Neuronal stem cell (in vitro differentiated cells): ENCODE measurements around the gene SUPT7L.

Source experiments
- DNase-seq: peaks from one replicate; pipeline ENCODE4 v3.0.0-alpha.2; 2013; ENCODE audit warnings: low spot score
- H2AFZ ChIP-seq: one replicate; pipeline ENCODE4 v1.6.1; 2013; ENCODE audit warnings: mild to moderate bottlenecking, low read length, inconsistent platforms
- H2AK5ac ChIP-seq: 2 replicates; pipeline ENCODE4 v1.6.1; 2013; ENCODE audit warnings: low read depth, mild to moderate bottlenecking, inconsistent platforms, low read length, moderate library complexity, mixed read lengths
- H2BK120ac ChIP-seq: 2 replicates; pipeline ENCODE4 v1.6.1; 2013; ENCODE audit warnings: low read depth, mild to moderate bottlenecking, inconsistent platforms, low read length, moderate library complexity, mixed read lengths
- H2BK12ac ChIP-seq: one replicate; pipeline ENCODE4 v1.6.1; 2013; ENCODE audit warnings: low read length, inconsistent platforms
- H2BK15ac ChIP-seq: 2 replicates; pipeline ENCODE4 v1.6.1; 2013; ENCODE audit warnings: mild to moderate bottlenecking, low read length, inconsistent platforms, mixed read lengths
- H2BK5ac ChIP-seq: one replicate; pipeline ENCODE4 v1.6.1; 2013; ENCODE audit warnings: inconsistent platforms, mild to moderate bottlenecking, low read length, moderate library complexity
- H3K14ac ChIP-seq: one replicate; pipeline ENCODE4 v1.6.1; 2013; ENCODE audit warnings: low read length, inconsistent platforms
- H3K18ac ChIP-seq: 2 replicates; pipeline ENCODE4 v1.6.1; 2013; ENCODE audit warnings: low read length, inconsistent platforms
- H3K23ac ChIP-seq: 2 replicates; pipeline ENCODE4 v1.6.1; 2013; ENCODE audit warnings: low read depth, mild to moderate bottlenecking, mixed read lengths, low read length, inconsistent platforms; ENCODE audit not compliant: poor library complexity
- H3K27ac ChIP-seq: replicated peaks from 3 replicates; pipeline ENCODE4 v1.5.1; 2013; ENCODE audit warnings: low read length, inconsistent platforms
- H3K27me3 ChIP-seq, 3 experiments: 2 replicates each; pipeline ENCODE4 v1.6.1; 2013; ENCODE audit warnings: low read length in 3 of 3, mild to moderate bottlenecking in 2 of 3, inconsistent platforms in 1 of 3, low read depth in 1 of 3, mixed read lengths in 1 of 3, moderate library complexity in 1 of 3; ENCODE audit not compliant: control insufficient read depth in 3 of 3, insufficient read depth in 3 of 3
- H3K36me3 ChIP-seq, 2 donors: replicated peaks in 1 of 2; 2 replicates each; pipeline ENCODE4 v1.6.1; 2013; ENCODE audit warnings: low read length in 2 of 2; ENCODE audit not compliant: control insufficient read depth in 2 of 2, insufficient read depth in 2 of 2
- H3K4ac ChIP-seq: 2 replicates; pipeline ENCODE4 v1.6.1; 2013; ENCODE audit warnings: inconsistent platforms, mild to moderate bottlenecking, low read length, moderate library complexity
- H3K4me1 ChIP-seq, 2 donors: 1 replicate in 1 of 2; 2 replicates in 1 of 2; pipeline ENCODE4 v1.6.1; 2013; ENCODE audit warnings: low read length in 2 of 2, low read depth in 1 of 2; ENCODE audit not compliant: control insufficient read depth in 2 of 2, insufficient read depth in 1 of 2
- H3K4me2 ChIP-seq: one replicate; pipeline ENCODE4 v1.6.1; 2013; ENCODE audit warnings: mild to moderate bottlenecking, low read length, inconsistent platforms; ENCODE audit not compliant: insufficient read depth, poor library complexity, severe bottlenecking
- H3K4me3 ChIP-seq, 2 donors: 2 replicates each; pipeline ENCODE4 v1.5.1; 2013; ENCODE audit warnings: low read length in 2 of 2, mild to moderate bottlenecking in 2 of 2, inconsistent platforms in 1 of 2, moderate library complexity in 1 of 2
- H3K79me1 ChIP-seq: one replicate; pipeline ENCODE4 v1.6.1; 2013; ENCODE audit warnings: low read depth, mild to moderate bottlenecking, inconsistent platforms, low read length, moderate library complexity
- H3K9ac ChIP-seq: one replicate; pipeline ENCODE4 v1.6.1; 2013; ENCODE audit warnings: mild to moderate bottlenecking, low read depth, low read length, inconsistent platforms; ENCODE audit not compliant: poor library complexity
- H3K9me3 ChIP-seq, 2 donors: replicated peaks in 1 of 2; 2 replicates each; pipeline versions ENCODE3 to v1.6.1; 2013; ENCODE audit warnings: low read length in 2 of 2, mild to moderate bottlenecking in 2 of 2, inconsistent platforms in 1 of 2, low read depth in 1 of 2, mixed read lengths in 1 of 2, moderate library complexity in 1 of 2; ENCODE audit not compliant: control insufficient read depth in 2 of 2, insufficient read depth in 1 of 2
- H4K8ac ChIP-seq: one replicate; pipeline ENCODE4 v1.6.1; 2013; ENCODE audit warnings: low read depth, mild to moderate bottlenecking, inconsistent platforms, low read length, moderate library complexity
- H4K91ac ChIP-seq: one replicate; pipeline ENCODE4 v1.6.1; 2013; ENCODE audit warnings: low read length, low read depth, mild to moderate bottlenecking, inconsistent platforms; ENCODE audit not compliant: poor library complexity
- WGBS, 2 donors: extraction: QIAGEN DNeasy Blood & Tissue Kit; methylation state at CpG; one replicate each; pipeline ENCODE4 v1.1.7; 2013; ENCODE audit warnings: missing lambda C conversion rate in 2 of 2, mixed read lengths in 1 of 2; ENCODE audit not compliant: insufficient read length in 2 of 2, insufficient replicate concordance in 1 of 2; ENCODE audit errors: extremely low coverage in 2 of 2; 5-methylcytosine and 5-hydroxymethylcytosine counted together

SUPT7L gene

GRCh38 chr2:27680571-27680970 is 17.2 kb upstream of the SUPT7L start:
- H3K36me3 ChIP-seq, result peaks cover 9 to 88% of the 10 kb centered on the region in 2 donors
- no peak overlapping the region for H2BK12ac ChIP-seq
- no peak overlapping the region for H3K9ac ChIP-seq
- H2AFZ ChIP-seq, result no peak overlapping the region
- H3K4ac ChIP-seq, result no peak overlapping the region
- no CpG with 5 or more reads among the region's 2 CpGs for WGBS, 2 donors
- no peaks in the 10 kb centered on the region for H3K4me1 ChIP-seq
- no peak overlapping the region for H4K8ac ChIP-seq
- no peak overlapping the region for H3K23ac ChIP-seq
- no peak overlapping the region for H3K27ac ChIP-seq
- H3K4me3 ChIP-seq, result no peak overlapping the region
- H3K14ac ChIP-seq, result no peak overlapping the region
- no peaks in the 10 kb centered on the region for H3K27me3 ChIP-seq
- no peak overlapping the region for H3K4me2 ChIP-seq
- no peaks in the 10 kb centered on the region for H3K9me3 ChIP-seq
- H3K79me1 ChIP-seq, result no peaks in the 10 kb centered on the region
- no peak overlapping the region for H3K18ac ChIP-seq
- H2AK5ac ChIP-seq, result no peak overlapping the region
- H2BK15ac ChIP-seq, result no peak overlapping the region
- no peak overlapping the region for H2BK120ac ChIP-seq
- H4K91ac ChIP-seq, result no peak overlapping the region
- no peak overlapping the region for H2BK5ac ChIP-seq
- DNase-seq, result no peak

- Histone ChIP-seq H2AK5ac (no peak overlapping the region), H3K18ac (no peak overlapping the region), H3K9ac (no peak overlapping the region), H3K14ac (no peak overlapping the region), H3K4me2 (no peak overlapping the region), H4K8ac (peak overlapping the region; percentile 43), H2BK5ac (no peak overlapping the region), H3K4me3 (no peak overlapping the region), H3K79me1 (peaks cover 2% of the 10 kb centered on the region), H3K36me3 (peaks cover 6 to 86% of the 10 kb centered on the region in 2 donors), H2BK12ac (no peak overlapping the region), H3K27ac (no peak overlapping the region), H3K23ac (no peak overlapping the region), H2AFZ (no peak overlapping the region), H3K27me3 (no peaks in the 10 kb centered on the region), H3K4me1 (no peaks in the 10 kb centered on the region), H3K9me3 (no peaks in the 10 kb centered on the region), H3K4ac (no peak overlapping the region), H2BK15ac (no peak overlapping the region), H2BK120ac (no peak overlapping the region), H4K91ac (no peak overlapping the region)
- DNase-seq, result no peak
- no CpG with 5 or more reads among the region's 5 CpGs for WGBS, 2 donors
These were observed 9.5 kb upstream of the SUPT7L start for GRCh38 chr2:27672723-27673486.

GRCh38 chr2:27671235-27671634 is 7.8 kb upstream of the SUPT7L start:
- Histone ChIP-seq H3K27ac (no peak overlapping the region), H3K4ac (no peak overlapping the region), H2BK5ac (no peak overlapping the region), H2AK5ac (no peak overlapping the region), H3K9me3 (no peaks in the 10 kb centered on the region), H3K4me2 (no peak overlapping the region), H3K79me1 (peaks cover 2% of the 10 kb centered on the region), H3K14ac (no peak overlapping the region), H3K4me1 (no peaks in the 10 kb centered on the region), H4K8ac (no peak overlapping the region), H3K36me3 (peaks cover 6 to 84% of the 10 kb centered on the region in 2 donors), H2BK15ac (no peak overlapping the region), H2BK12ac (no peak overlapping the region), H2BK120ac (no peak overlapping the region), H3K18ac (no peak overlapping the region), H4K91ac (no peak overlapping the region), H3K23ac (no peak overlapping the region), H2AFZ (no peak overlapping the region), H3K9ac (no peak overlapping the region), H3K27me3 (no peaks in the 10 kb centered on the region), H3K4me3 (no peak overlapping the region)
- WGBS, 2 donors, result no CpG with 5 or more reads among the region's 4 CpGs
- no peak for DNase-seq

- Histone ChIP-seq H3K4me3 (no peak overlapping the region), H3K27me3 (no peaks in the 10 kb centered on the region), H2BK15ac (no peak overlapping the region), H2AK5ac (no peak overlapping the region), H3K4ac (no peak overlapping the region), H2BK120ac (no peak overlapping the region), H3K9me3 (no peaks in the 10 kb centered on the region), H3K4me2 (no peak overlapping the region), H3K27ac (no peak overlapping the region), H3K4me1 (peaks cover 2 to 10% of the 10 kb centered on the region in 2 donors), H3K18ac (no peak overlapping the region), H3K23ac (no peak overlapping the region), H2AFZ (no peak overlapping the region), H2BK12ac (no peak overlapping the region), H3K36me3 (peaks cover 2 to 57% of the 10 kb centered on the region in 2 donors), H3K9ac (no peak overlapping the region), H3K14ac (no peak overlapping the region), H3K79me1 (peaks cover 4% of the 10 kb centered on the region), H4K8ac (no peak overlapping the region), H2BK5ac (no peak overlapping the region), H4K91ac (no peak overlapping the region)
- no CpG with 5 or more reads among the region's 1 CpG for WGBS, 2 donors
- DNase-seq, result no peak
These were observed 4.0 kb upstream of the SUPT7L start for GRCh38 chr2:27667446-27667845.
